Measurements from ENCODE around the gene SHE.

DNA sequence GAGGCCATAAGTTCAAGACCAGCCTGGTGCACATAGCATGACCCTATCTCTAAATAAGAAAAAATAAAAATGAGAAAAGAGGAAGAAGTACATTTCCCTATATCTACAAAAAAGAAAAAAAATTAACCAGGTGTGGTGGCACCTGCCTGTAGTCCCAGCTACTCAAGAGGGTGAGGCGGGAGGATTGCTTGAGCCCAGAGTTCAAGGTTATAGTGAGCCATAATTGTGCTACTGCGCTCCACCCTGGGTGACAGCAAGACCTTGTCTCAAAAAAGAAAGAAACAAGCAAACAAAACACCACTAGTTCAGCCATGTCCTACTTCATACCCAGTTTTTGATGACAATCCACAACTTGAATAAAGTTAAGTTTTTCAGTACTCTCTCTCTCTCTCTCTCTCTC lies 30.9 kb downstream of the SHE start:
- TF ChIP-seq CTCF (IDR thresholded peaks at IDR 0.05) (no peak), POLR2A (IDR thresholded peaks at IDR 0.05) (no peak)
